HG03196 (cell line): ENCODE measurements around the gene TRIM29.

Source experiments
- ATAC-seq: cut with Tn5 transposase; IDR thresholded peaks from one replicate; pipeline ENCODE4 v1.9.1; 2021; ENCODE audit not compliant: unreplicated experiment

Gene TRIM29

GRCh38 chr11:120064341-120064740, 73.6 kb downstream of the TRIM29 start:
- no peak for ATAC-seq

- no peak for ATAC-seq
Observed at GRCh38 chr11:120063686-120064340, 74.1 kb downstream of the TRIM29 start.

GRCh38 chr11:120062561-120062930, 75.4 kb downstream of the TRIM29 start:
- no peak for ATAC-seq

- no peak for ATAC-seq
Observed at GRCh38 chr11:120061761-120062560, 76.0 kb downstream of the TRIM29 start.
